ENCODE data around the gene EBF3.

DNA sequence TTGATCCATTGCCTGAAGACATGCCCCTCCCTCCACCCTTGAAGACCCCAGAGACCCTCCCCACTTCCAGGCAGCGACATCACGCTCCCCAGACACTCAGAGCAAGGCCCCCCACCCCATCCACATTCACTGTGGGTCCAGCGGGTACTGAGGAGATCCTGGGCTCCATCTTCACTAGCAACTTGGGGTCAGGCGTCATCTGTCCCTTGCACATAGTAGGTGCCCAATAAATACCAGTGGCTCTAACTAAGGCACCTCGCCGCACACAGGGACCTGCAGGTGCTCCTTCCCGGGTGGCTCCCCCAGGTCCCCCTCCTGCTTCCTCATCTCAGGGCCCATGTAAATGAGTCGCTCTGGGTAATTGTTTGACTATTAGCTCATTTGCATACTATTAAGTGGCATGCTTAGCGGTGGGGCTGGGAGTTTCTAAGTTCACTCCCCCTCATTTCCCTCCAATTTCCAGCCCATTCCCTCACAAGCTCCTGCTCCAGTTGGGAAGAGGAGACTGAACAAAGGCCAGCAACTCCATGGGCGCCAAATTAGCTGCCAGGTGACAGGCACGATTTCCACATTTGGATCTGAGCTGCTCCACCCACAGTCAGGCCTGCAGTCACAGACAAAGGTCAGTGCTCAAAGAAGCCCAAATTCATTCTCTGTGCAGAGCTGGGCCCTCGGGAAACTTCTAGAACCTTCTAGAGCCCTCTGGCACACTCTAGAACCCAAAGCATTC lies 29.7 kb downstream of the EBF3 start:
- TF ChIP-seq POLR2A (IDR thresholded peaks at IDR 0.05; ENCODE audit: low read length) = no peak
- TF ChIP-seq GATA1 (IDR thresholded peaks at IDR 0.05; ENCODE audit: low read depth, low read length) = no peak
